ENCODE results near the gene HS3ST2.
"Not testable (repeated sequence)": the region's sequence is repeated elsewhere in the genome, so short reads cannot be mapped to it uniquely, and the experiment has no call there.

Gene HS3ST2

GRCh38 chr16:22814711-22815105, 746 bp downstream of the HS3ST2 start:
- DNase-seq: no peak

- no peak for DNase-seq
Observed at GRCh38 chr16:22815863-22816262, 1.9 kb downstream of the HS3ST2 start.

GRCh38 chr16:22816475-22816874, 2.5 kb downstream of the HS3ST2 start:
- DNase-seq: no peak

GRCh38 chr16:22818736-22819135, 4.8 kb downstream of the HS3ST2 start:
- DNase-seq: not testable (repeated sequence)

GRCh38 chr16:22838681-22839080, 24.7 kb downstream of the HS3ST2 start:
- no peak for DNase-seq

GRCh38 chr16:22842031-22842430, 28.1 kb downstream of the HS3ST2 start:
- not testable (repeated sequence) for DNase-seq

- no peak for DNase-seq
Observed at GRCh38 chr16:22843122-22843521, 29.2 kb downstream of the HS3ST2 start.

GRCh38 chr16:22843856-22844255, 29.9 kb downstream of the HS3ST2 start:
- DNase-seq: no peak

GRCh38 chr16:22844416-22844815, 30.5 kb downstream of the HS3ST2 start:
- DNase-seq: no peak

- DNase-seq: no peak
Observed at GRCh38 chr16:22847100-22847499, 33.1 kb downstream of the HS3ST2 start.

GRCh38 chr16:22847690-22848089, 33.7 kb downstream of the HS3ST2 start:
- no peak for DNase-seq

GRCh38 chr16:22848451-22848850, 34.5 kb downstream of the HS3ST2 start:
- no peak for DNase-seq

GRCh38 chr16:22849517-22849916, 35.6 kb downstream of the HS3ST2 start:
- no peak for DNase-seq

- no peak for DNase-seq
Observed at GRCh38 chr16:22855231-22855630, 41.3 kb downstream of the HS3ST2 start.

GRCh38 chr16:22857296-22858025, 43.5 kb downstream of the HS3ST2 start:
- no peak for DNase-seq

GRCh38 chr16:22859925-22860324, 46.0 kb downstream of the HS3ST2 start:
- no peak for DNase-seq

GRCh38 chr16:22861580-22861979, 47.6 kb downstream of the HS3ST2 start:
- DNase-seq: no peak

GRCh38 chr16:22862046-22862445, 48.1 kb downstream of the HS3ST2 start:
- no peak for DNase-seq

GRCh38 chr16:22864375-22864774, 50.4 kb downstream of the HS3ST2 start:
- no peak for DNase-seq

GRCh38 chr16:22868593-22869224, 54.7 kb downstream of the HS3ST2 start:
- no peak for DNase-seq

GRCh38 chr16:22871861-22872260, 57.9 kb downstream of the HS3ST2 start:
- no peak for DNase-seq

- no peak for DNase-seq
Observed at GRCh38 chr16:22874394-22874793, 60.4 kb downstream of the HS3ST2 start.

GRCh38 chr16:22878955-22879354, 65.0 kb downstream of the HS3ST2 start:
- DNase-seq: no peak

- DNase-seq: no peak
Observed at GRCh38 chr16:22879466-22879865, 65.5 kb downstream of the HS3ST2 start.

- DNase-seq: no peak
Observed at GRCh38 chr16:22882981-22883380, 69.0 kb downstream of the HS3ST2 start.

Data from hippocampal formation (tissue), 2 donors.